ENCODE data around the gene SMARCD3.

The SMARCD3 gene

GRCh38 chr7:151276666-151277590, 28.4 kb upstream of the SMARCD3 start:
- H3K4me3 ChIP-seq (ENCODE audit: low read depth, low read length), result peak overlapping the region; percentile 41; the same call in 1 of the 2 replicates
- no peak for TF ChIP-seq CTCF (IDR thresholded peaks at IDR 0.05; ENCODE audit: low read depth, low read length)

GRCh38 chr7:151275813-151276577, 27.5 kb upstream of the SMARCD3 start:
- H3K4me3 ChIP-seq (ENCODE audit: low read depth, low read length), result no peak overlapping the region
- TF ChIP-seq CTCF (IDR thresholded peaks at IDR 0.05; ENCODE audit: low read depth, low read length), result no peak

- no peak overlapping the region for H3K4me3 ChIP-seq (ENCODE audit: low read depth, low read length)
- TF ChIP-seq CTCF (IDR thresholded peaks at IDR 0.05; ENCODE audit: low read depth, low read length), result no peak
Measured at GRCh38 chr7:151274936-151275812, 26.7 kb upstream of the SMARCD3 start.

- TF ChIP-seq CTCF (IDR thresholded peaks at IDR 0.05; ENCODE audit: low read depth, low read length), result no peak
- H3K4me3 ChIP-seq (ENCODE audit: low read depth, low read length), result no peak overlapping the region
Measured at GRCh38 chr7:151274396-151274795, 25.9 kb upstream of the SMARCD3 start.

GRCh38 chr7:151273651-151274390, 25.3 kb upstream of the SMARCD3 start:
- no peak for TF ChIP-seq CTCF (IDR thresholded peaks at IDR 0.05; ENCODE audit: low read depth, low read length)
- H3K4me3 ChIP-seq (ENCODE audit: low read depth, low read length), result no peak overlapping the region

- TF ChIP-seq CTCF (IDR thresholded peaks at IDR 0.05; ENCODE audit: low read depth, low read length), result no peak
Measured at GRCh38 chr7:151272877-151273276, 24.4 kb upstream of the SMARCD3 start.

More at GRCh38 chr7:151272877-151273276, 24.4 kb upstream of the SMARCD3 start:
- no peak overlapping the region for H3K4me3 ChIP-seq (ENCODE audit: low read depth, low read length)
